HG03159 (cell line): ENCODE measurements around the gene TEF.

Experiments used
- ATAC-seq: cut with Tn5 transposase; IDR thresholded peaks from one replicate; pipeline ENCODE4 v1.9.1; 2021; ENCODE audit warnings: mild to moderate bottlenecking, moderate library complexity; ENCODE audit not compliant: unreplicated experiment

TEF gene

DNA sequence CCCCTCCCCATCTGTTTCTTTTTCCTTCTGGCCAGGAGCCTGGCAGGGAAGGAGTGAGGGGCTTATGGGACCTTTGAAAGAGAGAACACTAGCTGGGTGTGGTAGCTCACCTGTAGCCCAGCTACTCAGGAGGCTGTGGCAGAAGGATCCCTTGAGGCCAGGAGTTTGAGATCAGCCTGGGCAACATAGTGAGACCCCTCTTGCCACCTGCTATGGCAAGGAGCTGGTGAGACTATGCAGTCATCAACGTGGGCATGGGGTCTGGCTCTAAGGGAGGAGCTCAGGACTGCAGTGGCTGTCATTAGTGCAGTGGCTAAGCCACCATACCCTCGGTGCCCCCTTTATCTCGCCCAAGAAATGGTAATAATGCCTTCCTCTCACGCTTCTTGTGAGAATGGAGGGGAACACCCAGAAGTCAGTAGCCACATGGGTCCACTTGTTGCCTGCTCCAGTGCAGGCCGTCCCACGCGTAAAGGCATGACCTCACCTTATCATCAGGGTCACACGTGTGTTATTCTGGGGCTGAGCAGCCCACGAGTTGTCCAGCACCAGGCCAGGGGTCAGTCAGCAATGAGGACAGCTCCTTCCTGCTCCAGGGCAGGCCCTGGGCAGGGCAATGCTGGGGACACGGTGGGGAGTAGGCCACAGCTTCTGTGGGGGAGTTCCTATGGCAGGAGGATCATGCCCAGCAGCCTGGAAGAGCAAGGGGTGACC is 27.7 kb upstream of the TEF start:
- ATAC-seq = no peak

DNA sequence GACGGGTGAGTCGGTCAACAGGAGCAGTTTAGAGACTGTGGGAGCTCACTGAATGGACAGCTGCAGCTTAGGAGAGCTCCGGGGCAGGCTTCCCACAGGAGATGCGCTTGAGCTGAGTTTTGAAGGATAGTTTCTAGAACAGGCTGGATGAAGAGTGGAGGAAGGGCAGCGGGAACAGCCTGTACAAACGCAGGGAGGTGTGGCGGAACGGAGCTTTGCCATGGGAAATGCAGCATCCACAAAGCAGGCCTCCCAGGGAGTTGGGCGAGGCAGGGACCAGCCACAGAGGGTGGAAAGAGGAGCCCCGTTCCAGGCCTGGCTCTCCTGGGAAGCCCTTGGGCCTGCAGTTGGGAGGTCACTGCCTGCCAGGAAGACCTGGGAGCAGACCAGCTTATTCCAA is 26.8 kb upstream of the TEF start:
- ATAC-seq = no peak

DNA sequence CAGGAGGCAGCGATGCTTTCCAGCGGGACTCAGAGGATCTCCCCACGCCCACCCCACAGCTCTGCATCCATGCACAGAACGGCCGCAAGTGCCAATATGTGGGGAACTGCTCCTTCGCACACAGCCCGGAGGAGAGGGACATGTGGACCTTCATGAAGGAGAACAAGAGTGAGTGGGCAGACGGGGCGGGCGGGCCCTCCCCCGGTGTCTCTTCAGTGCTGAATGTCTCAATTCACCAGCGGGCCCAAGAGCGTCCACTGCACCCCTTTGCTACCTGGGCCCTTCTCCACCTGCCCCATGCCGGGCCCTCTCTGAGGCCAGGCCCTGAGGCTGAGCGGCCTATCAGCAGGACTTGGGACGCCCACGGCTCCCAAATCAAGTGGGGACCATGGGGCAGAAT is 25.8 kb upstream of the TEF start:
- no peak for ATAC-seq

DNA sequence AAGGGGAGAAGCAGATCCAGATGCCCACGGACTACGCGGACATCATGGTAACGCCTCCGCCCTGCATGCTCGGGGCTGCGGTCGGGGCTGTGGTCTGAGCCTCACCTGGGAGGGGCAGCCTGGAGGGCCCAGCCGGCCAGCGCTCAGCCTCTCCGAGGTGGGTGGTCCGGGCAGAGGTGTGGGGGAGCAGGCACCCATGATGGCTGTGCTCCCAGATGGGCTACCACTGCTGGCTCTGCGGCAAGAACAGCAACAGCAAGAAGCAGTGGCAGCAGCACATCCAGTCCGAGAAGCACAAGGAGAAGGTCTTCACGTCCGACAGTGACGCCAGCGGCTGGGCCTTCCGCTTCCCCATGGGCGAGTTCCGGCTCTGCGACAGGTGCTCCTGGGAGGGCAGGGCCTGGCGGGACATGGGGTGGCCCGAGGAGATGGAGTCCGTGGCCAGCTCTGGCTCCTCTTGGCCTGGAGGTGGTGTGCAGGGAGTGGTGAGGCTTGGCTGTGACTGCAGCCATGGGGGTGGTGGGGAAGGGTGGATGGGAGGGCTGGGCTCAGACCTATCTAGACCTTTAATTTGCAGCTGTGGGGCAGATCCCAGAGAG is 25.2 kb upstream of the TEF start:
- ATAC-seq = no peak

DNA sequence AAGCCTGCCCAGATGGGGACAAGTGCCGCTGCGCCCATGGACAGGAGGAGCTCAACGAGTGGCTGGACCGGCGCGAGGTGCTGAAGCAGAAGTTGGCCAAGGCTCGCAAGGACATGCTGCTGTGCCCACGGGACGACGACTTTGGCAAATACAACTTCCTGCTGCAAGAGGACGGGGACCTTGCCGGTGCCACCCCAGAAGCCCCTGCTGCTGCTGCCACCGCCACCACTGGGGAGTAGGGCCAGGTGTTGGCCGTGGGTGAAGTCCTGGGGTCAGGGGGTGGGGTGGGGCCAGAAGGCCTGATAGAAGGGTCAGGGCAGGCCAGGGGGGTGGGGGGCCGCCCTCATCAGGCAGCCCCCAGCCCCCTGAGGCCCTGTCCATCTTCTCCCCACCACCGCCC is 24.6 kb upstream of the TEF start:
- ATAC-seq = no peak

DNA sequence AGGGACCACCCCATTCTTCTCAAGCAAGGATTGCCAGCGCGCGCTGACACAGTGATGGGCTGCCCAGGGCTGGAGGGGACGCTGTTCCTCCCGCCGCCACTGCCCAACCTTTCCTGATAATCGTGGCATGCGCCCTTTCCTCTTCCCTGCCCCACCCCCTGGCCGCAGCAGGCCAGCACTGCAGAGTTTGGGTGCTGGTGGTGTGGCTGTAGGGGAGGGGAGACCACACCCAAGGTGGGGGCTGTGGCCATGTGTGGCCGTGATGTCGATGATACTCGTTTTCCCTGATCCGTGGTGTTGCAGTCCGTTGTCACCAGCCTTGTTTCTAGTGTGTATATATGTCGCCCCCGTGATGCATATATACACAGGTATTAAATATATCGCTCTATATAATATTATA is 22.8 kb upstream of the TEF start:
- ATAC-seq = no peak

DNA sequence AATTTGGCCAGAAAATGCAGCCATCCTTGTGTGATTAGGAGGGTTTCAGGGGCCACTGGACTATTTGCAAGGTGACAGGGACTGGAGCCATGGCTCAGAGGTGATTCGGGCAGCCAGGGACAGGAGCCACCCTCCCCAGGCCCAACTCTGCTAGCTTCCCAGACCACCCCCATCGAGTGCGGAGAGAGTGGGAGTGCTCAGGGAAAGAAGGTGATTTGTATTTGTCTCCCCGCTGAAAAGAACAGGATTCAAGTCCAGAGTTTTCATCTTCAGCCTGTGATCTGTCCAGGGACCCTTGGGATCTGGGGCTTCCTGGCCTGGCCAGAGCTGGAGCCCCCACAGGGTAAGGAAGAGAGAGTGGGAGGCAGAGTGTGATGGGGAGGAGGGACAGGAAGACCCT is 22.4 kb upstream of the TEF start:
- ATAC-seq = no peak

DNA sequence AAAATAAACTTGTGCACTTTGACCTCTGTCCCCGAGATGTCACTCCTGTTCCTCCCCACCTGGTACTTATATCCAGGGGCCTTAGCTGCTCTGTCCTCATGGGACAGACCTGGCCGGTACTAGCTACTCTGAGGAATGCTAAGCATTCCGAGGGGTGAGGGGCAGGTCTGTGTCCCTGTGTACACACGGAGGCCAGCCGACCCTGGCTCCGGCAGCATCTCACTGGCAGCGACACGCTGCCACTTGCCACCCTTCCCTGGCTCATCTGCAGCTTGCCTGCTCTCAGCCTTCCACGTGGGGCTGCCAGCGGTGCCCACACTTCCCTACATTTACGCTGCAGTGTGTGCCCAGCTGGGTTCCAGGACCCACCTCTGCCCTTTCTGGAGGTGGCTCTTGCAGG is 21.6 kb upstream of the TEF start:
- ATAC-seq = no peak

DNA sequence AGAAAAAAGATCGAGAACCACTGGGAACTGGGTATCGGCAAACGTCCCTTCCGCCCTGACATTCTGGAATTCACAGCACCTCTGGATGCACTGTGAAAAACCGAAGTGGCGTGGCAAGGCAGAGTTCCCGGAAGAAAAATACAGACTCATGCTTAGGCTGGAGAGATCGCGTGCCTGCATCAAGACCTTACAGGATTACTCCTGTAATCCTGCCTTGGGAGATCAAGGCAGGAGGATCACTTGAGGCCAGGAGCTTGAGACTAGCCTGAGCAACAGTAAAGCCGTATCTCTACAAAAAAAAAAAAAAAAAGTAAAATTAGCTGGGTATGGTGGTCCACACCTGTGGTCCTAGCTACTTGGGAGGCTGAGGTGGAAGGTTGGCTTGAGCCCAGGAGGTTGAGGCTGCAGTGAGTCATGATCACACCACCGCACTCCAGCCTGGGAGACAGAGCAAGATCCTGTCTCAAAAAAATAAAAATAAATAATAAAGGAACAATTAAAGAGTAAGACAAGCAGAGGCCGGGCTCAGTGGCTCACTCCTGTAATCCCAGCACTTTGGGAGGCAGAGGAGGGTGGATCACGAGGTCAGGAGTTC is 19.9 kb upstream of the TEF start:
- no peak for ATAC-seq

DNA sequence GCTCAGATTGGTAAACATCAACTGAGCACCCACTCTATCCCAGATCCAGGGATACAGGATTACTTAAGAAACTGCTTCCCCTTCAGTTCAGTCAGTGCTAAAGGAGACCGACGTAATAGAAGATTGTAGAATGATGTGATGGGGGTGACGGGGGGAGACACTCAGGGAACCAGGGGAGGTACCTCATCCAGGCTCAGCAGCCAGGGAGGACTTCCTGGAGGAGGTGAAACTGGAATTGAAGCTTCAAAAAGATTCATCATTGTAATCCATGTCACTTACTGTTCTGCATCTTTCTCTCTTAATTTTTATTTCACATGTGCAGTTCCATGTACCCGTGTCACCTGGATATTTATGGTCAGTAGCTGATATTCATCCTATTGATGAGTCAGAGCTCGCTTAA is 19.1 kb upstream of the TEF start:
- ATAC-seq = no peak

DNA sequence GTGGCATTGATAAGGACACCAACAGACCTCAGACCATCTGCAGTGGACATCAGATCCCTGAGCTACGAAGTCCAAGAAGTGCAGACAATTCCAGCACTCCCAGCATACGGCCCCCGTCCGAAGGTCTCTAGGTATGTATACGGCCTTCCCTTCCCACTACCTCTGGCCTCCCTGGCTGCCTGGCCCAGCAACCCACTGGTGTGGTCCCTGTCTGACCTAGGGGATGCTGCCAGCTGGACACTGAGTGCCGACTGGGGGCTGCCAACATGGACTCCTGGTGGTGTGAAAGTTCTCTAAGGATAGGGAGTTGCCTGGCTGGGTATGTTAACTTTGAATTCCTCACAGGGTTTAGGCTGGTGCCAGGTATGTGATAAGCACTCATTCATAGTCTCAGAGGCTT is 17.5 kb upstream of the TEF start:
- ATAC-seq = no peak

DNA sequence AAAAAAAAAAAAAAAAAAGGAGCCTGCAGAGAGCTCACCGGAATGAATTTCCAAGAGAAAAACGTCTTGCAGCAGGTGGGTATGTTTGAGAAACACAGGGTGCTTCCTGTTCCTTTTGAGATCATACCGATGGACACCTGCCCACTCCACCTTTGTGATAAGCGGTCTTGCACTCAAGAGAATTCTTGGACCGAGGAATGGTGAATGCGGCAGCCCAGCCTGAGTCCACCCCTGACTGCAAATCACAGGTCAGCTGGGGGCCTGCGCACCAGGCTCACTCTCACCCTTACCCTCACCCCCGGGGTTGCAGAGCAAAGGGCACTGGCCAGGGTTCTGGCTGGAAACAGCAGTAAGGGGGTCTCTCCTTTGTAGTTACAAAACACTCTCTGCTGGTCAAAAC is 16.8 kb upstream of the TEF start:
- no peak for ATAC-seq

DNA sequence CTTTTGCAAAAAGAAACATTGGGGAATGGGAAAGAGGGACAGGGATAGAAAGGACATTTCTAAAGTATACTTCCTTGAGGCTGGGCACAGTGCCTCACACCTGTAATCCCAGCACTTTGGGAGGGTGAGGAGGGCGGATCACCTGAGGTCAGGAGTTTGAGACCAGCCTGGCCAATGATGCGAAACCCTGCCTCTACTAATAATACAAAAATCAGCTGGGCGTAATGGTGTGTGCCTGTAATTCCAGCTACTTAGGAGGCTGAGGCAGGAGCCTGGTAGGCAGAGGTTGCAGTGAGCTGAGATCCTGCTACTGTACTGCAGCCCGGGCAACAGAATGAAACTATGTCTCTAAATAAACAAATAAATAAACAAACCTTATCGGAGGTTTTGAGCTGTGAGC is 16.3 kb upstream of the TEF start:
- ATAC-seq = no peak

DNA sequence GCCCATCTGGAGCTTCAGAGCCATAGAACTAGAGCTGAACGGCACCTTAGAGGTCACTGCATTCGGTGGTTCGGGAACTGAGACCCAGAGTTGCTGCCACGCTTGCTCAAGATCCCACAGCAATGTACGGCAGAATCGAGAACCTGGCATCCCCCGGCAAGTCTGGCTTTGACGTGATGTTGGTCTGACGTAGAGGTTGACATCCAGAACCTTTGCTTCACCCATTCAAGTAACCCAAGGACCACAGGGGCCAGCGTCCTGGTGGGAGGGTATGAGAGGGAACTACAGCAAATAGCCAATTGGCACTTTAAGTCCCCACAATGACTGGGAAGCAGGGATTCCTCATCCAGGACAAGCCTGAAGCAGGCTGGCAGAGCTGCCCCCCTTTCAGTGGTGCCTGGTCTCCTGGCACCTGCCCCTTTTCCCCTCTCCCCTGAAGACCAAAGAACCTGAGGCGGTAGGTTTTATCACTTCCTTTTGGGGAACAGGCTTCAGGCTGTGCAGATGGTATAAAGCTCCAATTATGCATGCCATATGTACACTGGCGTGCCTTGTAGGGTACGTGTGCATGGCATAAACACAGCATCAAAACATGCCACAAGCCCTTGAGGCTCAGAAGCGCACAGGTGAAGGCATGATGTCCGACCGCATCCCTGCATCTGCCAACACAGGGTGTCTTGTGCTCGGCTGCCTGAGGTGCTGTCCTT is 15.3 kb upstream of the TEF start:
- no peak for ATAC-seq

DNA sequence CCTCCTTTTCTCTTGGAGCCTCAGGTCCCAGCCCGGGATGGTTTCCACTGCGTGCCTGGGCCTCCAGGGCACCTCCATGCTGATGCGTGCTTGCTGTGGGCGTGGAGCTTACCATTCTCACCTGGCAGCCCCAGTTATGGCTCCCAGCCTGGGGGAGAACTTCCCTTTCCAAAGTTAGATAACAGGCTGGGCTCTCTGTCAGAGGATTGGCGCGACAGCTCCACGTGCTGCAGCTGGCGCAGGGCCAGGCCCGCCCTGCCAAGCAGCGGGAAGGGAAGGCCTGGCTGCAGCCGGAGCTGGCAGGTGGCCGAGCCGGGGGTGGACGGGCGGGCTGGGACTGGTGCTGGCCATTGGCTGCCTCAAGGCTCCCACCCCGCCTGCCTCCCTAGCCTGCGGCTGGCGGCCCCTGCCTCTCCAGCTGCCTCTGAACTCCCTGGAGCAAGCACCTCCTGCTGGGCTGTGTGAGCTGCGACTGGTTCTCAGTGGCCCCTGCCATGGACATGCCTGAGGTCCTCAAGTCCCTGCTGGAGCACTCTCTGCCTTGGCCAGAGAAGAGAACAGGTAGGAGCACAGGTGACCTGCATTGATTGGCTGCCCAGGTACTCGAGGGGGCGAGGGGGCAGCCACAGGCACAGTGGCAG is 14.6 kb upstream of the TEF start:
- no peak for ATAC-seq

DNA sequence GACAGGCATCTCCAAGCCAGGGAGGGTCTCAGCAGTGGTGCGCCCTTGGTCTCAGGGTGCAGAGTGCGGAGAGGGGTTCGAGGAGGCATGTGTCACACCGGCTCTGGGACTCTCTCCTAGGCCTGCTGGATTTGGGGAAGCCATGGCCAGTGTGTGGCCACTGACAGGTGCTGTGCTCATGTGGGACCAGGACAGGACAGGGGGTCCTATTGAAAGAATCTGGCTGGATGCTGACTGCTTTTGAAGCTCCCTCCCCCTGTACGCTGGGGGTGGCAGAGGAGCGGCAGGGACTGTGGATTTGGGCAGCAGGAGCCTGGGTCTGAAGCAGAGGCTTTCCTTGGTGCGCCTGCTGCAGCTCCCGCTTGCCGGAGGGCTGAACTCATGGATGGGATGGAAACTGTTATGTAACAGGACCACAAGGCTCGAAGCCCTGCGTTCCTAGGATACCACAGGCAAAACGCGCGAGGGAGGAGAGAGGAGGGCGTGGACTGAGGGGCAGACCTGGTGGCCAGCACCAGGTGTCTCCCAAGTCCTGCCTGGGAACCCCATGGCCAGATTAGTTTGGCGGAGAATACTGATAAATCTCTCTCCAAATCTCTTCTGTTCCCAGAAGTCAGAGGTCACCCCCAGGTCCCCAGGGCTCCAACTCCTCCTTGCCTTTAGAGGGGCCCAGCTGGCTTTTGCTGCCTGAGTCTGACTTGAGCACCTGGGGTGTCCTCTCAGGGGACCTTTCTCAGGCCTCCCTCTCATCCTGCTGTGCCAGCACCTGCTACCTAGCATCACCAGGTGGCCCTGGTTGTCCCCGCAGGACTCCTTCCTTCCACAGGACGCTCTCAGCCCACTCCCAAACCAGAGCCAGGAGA is 13.8 kb upstream of the TEF start:
- no peak for ATAC-seq

DNA sequence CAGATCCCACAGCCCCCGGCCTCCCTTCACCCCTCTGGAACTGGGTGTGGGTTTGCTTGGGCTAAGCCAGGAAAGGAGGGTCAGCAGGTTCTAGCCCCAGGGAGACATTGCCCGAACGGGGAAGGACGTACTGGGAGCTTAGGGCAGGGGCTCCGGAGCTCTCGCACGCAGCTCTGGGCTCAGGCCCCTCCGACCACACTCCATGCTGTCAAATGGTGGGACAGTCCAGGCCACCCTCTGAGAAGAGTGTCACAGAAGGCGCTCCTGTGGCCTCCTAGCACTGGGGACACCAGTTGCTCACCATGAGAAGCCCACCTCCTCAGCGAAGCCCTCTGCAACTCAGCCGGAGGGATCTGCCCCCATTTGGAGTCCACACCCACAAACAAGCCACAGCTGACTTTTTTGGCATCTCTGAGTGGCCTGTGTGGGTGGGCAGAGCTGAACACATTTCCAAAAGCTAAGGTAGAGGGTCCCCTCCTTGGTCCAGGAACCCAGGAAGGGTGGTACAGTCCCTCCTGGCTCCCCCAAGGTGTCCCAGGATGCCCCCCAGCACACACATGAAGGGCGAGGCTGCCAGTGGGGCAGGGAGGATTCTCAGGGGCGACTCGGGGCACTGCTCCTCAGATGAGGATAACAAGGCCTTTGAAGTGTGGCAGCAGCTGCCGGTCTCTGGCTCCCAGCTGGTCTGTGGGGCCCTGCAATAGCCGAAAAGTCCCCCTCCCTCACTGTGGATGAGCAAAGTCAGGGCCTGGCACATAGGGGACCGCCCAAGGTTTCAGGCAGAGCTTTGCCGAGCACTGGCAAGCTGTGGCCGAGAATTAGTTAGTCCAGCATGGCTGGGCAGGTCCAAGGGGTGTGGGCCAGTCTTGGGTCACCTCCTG is 13.0 kb upstream of the TEF start:
- no peak for ATAC-seq

DNA sequence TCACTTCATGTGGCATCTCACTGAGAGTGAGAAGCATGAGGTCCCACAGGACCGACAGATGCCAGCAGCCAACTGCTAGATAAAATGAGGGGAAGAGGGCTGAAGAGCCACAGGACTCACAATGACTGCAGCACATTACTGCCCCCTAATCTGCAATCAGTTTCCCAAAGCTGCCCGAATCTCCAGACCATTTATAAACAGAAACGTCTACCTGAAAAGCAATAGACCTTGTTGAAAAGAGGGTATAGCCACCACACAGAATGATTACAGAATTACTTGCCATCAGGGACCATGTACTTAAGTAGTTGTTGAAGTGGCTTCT is 12.4 kb upstream of the TEF start:
- no peak for ATAC-seq

DNA sequence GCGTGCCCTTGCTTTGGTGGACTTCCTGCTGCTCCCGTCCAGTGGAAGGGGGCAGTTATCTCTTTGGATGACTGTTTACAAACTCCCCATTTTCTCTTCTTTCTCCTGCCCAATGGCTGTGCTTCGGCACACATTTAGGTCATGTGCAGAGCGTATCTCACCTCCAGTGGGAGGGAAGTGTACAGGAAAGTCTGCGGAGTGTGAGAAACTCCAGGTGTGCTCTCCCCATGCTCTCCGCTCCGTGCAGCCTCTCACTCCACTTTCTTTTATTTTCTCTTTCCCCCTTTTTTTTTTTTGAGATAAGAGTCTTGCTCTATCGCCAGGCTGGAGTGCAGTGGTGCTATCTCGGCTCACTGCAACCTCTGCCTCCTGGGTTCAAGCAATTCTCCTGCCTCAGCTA is 11.9 kb upstream of the TEF start:
- ATAC-seq = no peak

DNA sequence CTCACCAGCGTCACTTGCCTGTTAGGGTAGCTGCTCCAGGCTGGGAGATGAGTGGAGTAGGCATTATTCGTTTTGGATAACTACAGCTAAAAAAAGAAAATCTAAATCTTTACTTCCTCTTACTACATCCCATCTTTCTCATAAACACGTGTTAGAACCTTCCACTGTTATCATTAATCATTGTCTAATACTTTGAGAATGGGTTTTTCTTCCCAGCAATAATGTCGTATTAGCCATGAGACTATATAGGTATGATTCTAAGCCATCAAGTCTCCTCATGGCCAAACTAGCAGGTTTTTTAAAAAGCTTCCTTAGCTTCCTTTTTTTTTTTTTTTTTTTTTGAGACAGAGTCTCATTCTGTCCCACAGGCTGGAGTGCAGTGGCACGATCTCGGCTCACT is 3.9 kb upstream of the TEF start:
- no peak for ATAC-seq
